ENCODE measurements around the gene NDUFB8.

DNA sequence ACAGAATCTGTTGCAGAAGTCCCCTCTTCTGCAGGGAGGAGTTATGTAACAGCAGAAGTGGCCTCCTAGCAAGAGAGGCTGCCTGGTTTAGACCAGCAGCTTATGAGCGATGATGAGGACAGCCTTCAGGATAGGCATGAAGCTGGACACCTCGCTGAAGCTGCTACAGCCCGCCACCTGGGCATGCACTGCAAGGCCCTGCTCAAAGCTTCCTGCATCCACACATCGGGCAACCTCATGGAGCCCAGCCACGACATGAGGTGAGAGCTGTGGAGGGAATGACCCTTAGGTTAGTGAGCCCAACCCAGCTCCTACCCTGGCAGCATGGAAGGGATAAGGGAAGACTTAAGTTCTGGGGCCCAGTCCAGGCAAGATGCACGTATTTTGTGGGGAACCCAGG lies 42.1 kb downstream of the NDUFB8 start:
- TF ChIP-seq, protein P1, sequence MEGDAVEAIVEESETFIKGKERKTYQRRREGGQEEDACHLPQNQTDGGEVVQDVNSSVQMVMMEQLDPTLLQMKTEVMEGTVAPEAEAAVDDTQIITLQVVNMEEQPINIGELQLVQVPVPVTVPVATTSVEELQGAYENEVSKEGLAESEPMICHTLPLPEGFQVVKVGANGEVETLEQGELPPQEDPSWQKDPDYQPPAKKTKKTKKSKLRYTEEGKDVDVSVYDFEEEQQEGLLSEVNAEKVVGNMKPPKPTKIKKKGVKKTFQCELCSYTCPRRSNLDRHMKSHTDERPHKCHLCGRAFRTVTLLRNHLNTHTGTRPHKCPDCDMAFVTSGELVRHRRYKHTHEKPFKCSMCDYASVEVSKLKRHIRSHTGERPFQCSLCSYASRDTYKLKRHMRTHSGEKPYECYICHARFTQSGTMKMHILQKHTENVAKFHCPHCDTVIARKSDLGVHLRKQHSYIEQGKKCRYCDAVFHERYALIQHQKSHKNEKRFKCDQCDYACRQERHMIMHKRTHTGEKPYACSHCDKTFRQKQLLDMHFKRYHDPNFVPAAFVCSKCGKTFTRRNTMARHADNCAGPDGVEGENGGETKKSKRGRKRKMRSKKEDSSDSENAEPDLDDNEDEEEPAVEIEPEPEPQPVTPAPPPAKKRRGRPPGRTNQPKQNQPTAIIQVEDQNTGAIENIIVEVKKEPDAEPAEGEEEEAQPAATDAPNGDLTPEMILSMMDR (IDR thresholded peaks at IDR 0.05) = no peak
- no peak for TF ChIP-seq POLR2A (IDR thresholded peaks at IDR 0.05)
- no peak for TF ChIP-seq POLR2AphosphoS5 (IDR thresholded peaks at IDR 0.05)
- TF ChIP-seq EP300 (IDR thresholded peaks at IDR 0.05) = no peak

Measured in suprapubic skin (tissue), 4 donors.